Measurements from ENCODE around the gene PFN4.
"Not testable (repeated sequence)": the region's sequence is repeated elsewhere in the genome, so short reads cannot be mapped to it uniquely, and the experiment has no call there.

PFN4 gene

DNA sequence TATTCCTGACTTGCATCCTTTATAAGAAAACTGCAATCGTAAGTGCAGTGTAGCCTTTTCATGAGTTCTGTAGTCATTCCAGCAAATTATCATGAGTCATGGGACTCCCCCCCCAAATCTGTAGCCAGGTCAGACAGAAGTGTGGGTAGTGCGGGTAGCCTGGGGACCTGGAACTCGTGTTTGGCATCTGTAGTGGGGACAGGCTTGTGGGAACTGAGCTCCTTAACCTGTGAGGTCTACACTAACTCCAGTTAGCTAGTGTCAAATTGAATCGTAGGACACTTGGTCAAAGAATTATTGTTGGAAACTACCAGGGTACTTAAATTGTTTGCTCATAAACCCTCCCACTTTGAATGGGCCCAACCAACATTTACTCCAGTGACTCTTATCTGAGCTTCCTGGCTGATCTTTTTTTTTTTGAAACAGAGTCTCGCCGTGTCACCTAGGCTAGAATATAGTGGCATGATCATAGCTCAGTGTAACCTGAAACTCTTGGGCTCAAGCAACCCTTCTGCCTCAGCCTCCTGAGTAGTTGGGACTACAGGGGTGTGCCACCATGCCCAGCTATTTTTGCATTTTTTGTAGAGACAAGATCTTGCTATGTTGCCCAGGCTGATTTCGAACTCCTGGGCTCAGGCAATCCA, 12.4 kb downstream of the PFN4 start:
- no peak for DNase-seq

DNA sequence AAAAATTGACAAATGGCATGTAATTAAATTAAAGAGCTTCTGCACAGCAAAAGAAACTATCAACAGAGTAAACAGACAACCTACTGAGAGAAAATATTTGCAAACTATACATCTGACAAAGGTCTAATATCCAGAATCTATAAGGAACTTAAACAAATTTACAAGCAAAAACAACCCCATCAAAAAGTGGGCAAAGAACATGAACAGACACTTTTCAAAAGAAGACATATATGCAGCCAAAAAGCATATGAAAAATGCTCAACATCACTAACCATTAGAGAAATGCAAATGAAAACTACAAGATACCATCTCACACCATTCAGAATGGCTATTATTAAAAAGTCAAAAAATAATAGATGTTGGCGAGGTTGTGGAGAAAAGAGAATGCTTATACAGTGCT, 13.7 kb downstream of the PFN4 start:
- DNase-seq = not testable (repeated sequence)

DNA sequence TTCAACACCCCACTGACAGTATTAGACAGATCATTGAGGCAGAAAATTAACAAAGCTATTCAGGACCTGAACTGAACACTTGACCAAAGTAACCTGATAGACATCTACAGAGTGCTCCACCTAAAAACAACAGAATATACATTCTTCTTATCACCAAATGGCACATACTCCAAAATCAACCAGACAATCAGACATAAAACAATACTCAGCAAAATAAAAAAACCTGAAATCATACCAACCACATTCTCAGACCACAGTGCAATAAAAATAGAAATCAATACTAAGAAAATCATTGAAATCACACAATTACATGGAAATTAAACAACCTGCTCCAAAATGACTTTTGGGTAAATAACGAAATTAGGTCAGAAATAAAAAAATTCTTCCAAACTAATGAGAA, 15.8 kb downstream of the PFN4 start:
- no peak for DNase-seq

DNA sequence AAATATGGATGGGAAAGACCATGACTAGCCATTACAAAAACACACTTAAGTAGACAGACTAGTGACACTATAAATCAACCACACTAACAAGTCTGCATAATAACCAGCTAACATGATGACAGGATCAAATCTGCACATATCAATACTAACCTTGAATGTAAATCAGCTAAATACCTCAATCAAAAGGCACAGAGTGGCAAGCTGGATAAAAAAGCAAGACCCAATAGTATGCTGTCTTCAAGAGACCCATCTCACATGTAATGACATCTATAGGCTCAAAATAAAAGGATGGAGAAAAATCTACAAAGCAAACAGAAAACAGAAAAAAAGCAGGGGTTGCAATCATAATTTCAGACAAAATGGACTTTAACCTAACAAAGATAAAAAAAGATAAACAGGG, 16.3 kb downstream of the PFN4 start:
- no peak for DNase-seq

DNA sequence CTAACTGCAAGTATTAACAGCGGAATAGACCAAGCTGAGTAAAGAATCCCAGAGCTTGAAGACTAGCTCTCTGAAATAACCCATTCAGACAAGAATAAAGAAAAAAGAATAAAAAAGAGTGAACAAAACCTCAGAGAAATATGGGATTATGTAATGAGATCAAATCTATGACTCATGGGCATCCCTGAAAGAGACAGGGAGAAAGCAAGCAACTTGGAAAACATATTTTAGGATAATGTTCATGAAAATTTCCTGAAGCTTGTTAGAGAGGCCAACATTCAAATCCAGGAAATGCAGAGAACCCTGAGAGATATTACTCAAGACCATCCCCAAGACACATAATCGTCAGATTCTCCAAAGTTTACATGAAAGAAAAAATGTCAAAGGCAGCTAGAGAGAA, 17.3 kb downstream of the PFN4 start:
- no peak for DNase-seq

DNA sequence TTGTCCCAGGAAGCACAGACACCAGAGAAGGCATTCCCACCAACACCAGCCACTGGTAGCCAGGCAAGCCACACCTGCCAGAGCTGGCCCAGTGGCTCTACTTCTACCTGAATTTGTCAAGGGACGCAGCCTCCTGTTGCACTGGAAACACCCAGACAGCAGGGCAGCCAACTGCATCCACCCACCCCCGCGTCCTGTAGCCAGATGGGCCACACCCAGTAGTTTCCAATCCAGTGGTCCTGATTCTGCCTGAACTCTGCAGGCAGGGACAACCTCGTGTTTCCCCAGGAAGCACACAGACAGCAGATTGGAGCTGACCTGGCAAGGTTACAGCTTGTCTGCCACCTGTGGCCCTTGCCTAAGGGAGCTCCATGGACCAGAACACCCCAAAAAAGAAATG, 18.2 kb downstream of the PFN4 start:
- DNase-seq = no peak

DNA sequence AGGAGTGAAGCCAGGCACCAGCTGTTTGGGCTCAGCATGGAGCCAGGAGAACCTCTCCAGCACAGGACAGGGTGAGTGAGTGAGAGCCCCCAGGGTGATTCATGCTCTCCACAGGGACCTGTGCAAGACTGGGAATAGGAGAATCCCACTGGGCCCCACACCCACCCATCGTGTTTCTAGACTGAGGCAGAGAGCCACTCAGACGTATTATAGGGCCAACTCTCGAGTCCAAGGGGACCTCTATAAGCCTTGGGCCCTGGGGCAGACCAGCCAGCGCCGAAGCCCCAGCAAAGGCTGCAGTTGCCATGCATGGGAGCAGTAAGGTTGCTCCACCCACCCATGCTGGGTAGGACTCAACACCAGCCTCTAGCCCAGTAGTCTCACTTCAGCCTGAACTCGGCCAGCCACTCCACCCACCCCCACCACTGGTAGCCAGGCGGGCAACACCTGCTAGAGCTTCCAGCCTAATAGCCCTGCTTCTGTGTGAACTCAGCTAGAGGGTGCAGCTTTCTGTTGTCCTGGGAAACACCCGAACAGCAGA, 19.0 kb downstream of the PFN4 start:
- no peak for DNase-seq

DNA sequence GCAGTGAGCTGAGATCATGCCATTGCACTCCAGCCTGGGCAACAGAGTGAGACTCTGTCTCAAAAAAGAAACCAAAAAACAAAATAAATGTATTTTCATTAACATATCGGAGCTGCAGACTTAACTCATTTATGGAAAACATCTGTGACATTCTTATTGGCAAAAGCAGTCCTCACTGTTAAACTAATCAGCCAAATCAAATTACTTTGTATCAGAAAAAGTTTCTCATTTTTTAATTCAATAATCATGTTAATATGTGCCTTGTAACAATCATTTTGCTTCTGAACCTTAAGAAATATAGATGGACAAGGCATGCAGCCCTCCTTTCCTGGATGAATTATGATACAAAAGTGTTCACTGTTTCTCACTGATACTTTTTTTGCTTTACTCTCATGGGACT, 20.5 kb downstream of the PFN4 start:
- no peak for DNase-seq

DNA sequence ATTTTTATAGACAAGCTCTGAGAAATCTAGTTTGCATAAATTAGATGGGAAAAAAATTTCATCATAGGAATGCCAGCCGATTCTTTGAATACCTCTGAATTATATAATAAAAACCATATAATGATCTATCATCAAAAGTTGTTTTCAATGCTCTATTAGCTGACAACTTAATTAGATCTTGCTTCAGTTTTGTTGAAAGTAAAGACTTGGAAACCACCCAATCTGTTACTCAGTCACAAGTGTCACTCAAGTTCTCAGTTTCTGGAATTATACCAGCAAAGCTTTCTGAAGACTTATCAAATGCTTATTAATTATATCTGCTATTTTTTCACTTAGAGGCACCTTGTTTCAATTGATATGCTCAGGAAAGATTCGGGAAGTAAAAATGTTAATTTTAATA, 21.1 kb downstream of the PFN4 start:
- no peak for DNase-seq

DNA sequence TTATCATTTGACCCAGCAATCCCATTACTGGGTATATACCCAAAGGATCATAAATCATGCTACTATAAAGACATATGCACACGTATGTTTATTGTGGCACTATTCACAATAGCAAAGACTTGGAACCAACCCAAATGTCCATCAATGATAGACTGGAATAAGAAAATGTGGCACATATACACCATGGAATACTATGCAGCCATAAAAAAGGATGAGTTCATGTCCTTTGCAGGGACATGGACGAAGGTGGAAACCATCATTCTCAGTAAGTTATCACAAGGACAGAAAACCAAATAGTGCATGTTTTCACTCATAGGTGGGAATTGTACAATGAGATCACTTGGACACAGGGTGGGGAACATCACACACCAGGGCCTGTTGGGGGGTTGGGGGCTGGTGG, 22.4 kb downstream of the PFN4 start:
- not testable (repeated sequence) for DNase-seq

DNA sequence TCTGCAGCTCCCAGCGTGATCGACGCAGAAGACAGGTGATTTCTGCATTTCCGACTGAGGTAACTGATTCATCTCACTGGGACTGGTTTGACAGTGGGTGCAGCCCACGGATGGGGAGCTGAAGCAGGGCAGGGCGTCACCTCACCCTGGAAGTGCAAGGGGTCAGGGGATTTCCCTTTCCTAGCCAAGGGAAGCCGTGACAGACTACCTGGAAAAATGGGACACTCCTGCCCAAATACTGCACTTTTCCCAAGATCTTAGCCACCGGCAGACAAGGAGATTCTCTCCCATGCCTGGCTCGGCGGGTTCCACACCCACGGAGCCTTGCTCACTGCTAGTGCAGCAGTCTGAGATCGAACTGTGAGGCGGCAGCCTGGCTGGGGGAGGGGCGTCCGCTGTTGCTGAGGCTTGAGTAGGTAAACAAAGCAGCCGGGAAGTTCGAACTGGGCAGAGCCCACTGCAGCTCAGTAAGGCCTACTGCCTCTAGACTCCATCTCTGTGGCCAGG, 27.9 kb downstream of the PFN4 start:
- not testable (repeated sequence) for DNase-seq

DNA sequence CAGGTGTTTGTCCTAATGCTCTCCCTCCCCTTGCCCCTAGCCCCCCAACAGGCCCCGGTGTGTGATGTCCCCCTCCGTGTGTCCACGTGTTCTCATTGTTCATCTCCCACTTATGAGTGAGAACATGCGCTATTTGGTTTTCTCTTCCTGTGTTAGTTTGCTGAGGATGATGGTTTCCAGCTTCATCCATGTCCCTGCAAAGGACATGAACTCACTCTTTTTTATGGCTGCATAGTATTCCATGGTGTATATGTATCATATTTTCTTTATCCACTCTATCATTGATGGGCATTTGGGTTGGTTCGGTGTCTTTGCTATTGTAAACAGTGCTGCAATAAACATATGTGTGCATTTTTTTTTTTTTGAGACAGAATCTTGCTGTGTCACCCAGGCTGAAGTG, 29.9 kb downstream of the PFN4 start:
- not testable (repeated sequence) for DNase-seq

DNA sequence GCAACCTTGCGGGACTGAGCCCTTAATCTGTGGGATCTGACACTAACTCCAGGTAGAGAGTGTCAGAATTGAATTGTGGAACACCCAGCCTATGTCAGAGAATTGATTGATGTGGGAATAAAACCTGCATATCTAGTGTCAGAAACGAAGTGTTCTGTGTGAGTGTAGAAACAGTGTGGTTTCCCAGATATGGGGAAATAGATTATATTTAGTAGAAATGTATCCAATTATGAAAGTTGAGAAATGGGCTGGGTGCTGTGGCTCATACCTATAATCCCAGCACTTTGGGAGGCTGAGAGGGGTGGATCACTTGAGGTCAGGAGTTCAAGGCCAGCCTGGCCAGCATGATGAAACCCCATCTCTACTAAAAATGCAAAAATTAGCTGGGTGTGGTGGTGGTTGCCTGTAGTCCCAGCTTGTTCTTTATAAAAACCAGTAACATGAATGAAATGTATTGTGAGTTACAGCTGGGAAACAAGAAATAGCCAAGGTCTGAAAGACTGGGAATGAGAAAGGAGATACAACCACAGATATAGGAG, 34.2 kb downstream of the PFN4 start:
- DNase-seq = no peak

DNA sequence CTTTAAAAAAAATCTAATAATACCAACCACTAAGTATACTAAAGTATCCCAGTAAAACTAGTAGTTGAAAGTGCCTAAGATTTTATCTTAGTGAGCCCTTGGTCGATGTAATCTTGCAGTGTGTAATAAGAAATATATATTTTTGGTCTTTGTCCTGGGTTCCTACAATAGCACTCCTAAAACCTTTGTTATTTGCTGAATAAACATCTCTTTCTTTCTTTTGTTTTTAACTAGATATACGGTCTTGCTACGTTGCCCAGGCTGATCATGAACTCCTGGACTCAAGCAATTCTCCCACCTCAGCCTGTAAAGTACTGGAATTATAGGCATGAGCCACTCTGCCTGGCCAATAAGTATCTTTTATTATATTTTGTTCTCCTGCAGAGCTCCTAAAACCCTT, 36.1 kb downstream of the PFN4 start:
- DNase-seq = no peak

DNA sequence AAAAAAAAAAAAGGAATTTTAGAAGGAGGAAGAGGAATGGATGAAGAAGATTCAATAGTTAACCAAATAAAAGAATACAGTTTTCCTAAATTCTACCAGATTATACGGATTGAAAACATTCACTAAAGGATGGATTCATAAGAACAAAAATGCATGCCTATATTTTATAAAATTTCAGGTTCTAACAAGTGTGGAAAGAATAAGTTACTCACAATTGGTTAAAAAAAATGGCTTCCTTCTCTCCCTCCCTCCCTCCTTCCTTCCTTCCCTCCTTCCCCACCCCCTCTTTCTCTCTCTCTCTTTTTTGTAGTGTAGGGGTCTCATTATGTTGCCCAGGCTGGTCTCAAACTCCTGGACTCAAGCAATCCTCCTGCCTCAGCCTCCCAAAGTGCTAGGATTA, 36.9 kb downstream of the PFN4 start:
- DNase-seq = no peak

DNA sequence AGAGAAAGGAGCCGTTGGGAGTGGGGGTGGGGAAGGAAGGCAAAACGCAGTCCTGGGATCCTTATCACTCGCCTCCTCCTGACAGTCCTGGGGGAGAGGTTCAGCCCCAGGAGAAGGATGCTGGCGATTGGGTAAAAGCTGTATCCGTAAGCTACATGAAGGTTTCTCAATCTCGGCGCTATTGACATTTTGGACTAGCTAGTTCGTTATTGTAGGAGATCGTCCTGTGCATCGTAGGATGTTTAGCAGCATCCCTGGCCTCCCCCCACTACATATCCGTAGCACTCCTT, 38.0 kb downstream of the PFN4 start:
- DNase-seq = no peak

DNA sequence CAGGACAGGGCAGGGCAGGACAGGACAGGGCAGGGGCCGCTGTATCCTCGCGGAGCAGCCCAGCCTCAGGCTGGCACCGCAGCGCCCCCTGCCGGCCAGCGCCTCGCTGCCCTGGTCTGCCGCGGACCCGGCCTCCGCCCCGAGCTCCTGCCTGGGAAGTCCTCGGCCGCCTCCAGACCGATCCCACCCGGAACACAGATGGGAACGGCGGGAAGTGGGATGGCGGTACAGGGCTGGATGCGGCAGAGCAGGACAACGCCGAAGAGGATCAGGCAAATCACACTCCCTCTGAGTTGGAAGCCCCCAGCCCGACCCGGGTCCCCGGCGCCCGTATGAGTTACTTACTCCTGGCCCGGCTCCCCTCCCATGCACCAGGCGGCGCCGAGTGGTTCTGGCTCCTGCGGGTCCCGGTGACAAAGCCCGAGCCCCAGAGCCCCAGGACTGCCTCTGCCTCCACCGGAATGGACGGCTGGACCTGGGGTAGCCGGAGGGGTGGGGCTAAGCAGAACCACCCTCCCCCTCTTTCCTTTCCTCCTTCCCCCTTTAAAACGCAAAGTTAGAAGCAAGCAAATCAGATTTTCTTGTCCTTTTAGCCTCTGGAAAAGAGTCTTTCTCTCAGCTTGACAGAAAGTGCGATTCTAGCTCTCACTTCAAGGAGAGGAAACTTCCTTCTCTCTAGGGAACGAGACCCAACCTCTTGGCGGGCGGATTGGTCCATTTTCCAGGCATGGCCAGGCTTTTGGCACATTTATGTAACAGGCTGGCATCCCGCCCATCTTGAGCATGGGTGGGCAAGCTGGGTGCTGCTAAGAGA, 38.5 kb downstream of the PFN4 start, which contains the start of gene TP53I3:
Gene TP53I3 (minus strand): TSS at position 449 of the 814 bp plus-strand sequence. CDS start 508 bp downstream, outside the sequence.
- peak; percentile 86 for DNase-seq

DNA sequence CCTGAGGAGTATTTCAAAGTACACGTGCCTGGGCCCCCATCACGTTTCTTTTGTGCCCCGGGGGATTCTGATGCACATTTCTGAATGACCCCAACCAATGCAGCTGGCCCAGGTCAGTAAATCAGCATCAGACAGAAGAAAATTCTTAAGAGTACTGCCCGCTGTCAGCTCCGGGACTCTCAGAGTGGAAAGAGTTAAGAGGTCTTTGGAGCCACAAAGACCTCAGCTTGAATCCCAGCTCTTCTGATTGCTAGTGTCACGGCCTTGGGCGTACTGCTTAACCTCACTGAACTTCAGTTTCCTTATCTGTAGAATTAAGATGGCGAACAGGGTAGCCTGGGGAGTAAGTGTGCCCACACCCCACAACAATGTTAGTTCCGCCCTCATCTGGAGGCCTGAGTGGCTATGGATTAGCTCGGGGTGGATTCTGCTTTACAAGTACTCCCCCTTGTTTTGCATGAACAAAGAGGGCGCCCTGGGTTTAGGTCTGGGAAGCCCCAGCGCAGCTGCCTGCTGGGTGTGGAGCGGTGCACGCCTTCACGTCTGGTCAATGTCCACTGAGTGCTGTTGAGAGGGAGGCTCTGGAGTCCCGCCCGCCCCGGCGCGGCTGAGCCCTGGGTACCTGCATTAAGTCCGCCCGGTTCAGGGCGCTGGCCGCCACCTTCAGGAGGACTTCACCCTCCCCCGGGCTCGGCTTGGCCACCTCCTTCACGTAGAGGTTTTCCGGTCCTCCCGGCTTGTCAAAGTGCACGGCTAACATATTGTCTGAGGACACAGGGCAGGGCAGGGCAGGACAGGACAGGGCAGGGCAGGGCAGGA, 39.4 kb downstream of the PFN4 start:
- DNase-seq = no peak

DNA sequence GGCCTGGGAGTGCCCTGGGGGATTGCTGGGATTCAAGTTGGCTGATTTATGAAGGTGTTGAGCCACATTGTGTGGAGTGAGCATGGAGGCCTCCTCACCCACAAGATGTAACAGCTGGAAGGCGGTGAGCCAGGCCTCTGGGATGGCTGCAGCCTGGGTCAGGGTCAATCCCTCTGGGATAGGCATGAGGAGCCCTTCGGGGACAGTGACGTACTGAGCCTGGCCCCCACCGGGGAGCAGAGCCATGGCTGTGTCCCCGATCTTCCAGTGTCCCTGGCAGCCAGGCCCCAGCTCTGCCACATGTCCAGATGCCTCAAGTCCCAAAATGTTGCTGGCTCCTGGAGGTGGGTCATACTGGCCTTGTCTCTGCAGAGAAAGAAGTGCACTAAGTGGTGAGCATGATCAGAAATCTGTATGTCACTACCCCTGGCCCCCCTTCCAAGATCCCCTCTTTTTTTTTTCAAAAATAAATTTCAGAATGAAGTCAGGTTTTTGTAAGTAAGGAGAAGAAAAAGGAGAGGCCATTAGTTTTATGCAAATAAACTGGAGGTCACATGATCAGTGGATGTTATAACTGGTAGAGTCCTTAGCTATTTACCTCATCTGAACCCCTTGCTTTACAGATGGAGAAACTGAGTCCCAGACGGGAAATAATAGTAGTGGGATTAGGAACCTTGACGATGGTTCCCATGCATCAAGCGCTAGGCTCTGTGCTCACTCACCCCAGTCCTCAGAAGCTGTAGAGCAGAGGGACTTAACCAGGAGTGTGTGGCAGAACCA, 40.2 kb downstream of the PFN4 start:
- no peak for DNase-seq

DNA sequence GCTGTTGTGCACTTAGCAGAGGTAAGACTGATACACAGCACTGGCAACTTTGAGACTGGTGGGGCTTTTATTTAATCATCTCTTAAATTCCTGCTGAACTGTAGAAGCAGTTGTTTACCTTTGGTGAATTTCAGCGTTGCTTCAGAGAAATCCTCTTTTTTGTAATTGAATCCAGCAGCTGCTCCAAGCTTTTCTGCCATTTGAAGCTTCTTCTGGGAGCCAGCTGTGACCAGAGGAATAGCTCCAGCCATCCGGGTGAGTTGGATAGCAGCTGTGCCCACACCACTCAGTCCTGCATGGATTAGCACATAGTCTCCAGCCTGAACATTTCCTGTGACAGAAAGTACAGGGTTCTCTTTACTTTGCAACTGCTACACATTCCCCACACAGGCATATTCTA, 42.4 kb downstream of the PFN4 start:
- DNase-seq = no peak

DNA sequence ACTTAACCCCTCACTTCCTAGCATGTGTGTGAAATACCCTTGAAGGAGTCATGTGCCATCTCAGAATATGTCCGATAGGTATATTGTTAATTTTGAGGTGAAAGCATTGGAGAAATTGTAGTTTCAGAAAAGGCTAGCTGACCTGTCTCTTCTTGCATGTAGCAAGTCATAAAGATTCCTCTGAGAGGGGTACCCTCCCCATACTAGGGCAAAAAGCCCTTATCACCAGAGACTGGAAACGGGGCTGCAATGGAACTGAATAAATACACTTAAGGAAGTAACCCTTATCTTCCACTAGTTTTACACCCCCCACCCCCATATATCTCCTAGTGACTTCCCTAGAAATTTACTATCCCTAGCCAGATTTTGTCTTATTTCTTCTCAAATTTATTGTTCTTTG, 45.3 kb downstream of the PFN4 start:
- no peak for DNase-seq

DNA sequence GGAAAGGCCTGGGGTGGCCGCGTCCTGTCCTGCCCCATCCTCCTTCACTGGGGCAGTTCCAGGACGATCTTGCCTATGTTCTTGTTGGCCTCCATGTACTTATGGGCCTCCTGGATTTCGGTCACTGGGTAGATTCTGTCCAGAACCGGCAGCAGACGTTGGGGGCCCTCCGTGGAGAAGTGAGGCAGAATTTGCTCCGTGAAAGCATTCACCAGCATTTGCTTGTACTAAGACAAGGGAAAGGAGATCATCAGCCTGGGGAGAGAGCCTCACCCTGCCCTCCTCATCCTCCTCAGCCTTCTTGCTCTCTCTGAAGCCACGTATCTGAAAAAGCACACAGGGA, 45.6 kb downstream of the PFN4 start:
- DNase-seq = no peak

All from CD4-positive, alpha-beta T cell treated with Interleukin-17A for 4 hours (primary cell).